HG03469 (cell line): Measurements from ENCODE around the gene CNOT1.
"Not testable (repeated sequence)": the region's sequence is repeated elsewhere in the genome, so short reads cannot be mapped to it uniquely, and the experiment has no call there.

Experiments
- ATAC-seq: cut with Tn5 transposase; IDR thresholded peaks from one replicate; pipeline ENCODE4 v1.9.1; 2021; ENCODE audit warnings: mild to moderate bottlenecking, moderate library complexity, moderate number of reproducible peaks; ENCODE audit not compliant: unreplicated experiment

The CNOT1 gene

GRCh38 chr16:58503863-58504688, 125.5 kb downstream of the CNOT1 start:
- no peak for ATAC-seq

GRCh38 chr16:58503166-58503862, 126.3 kb downstream of the CNOT1 start:
- ATAC-seq = no peak

- no peak for ATAC-seq
Measured at GRCh38 chr16:58502217-58502921, 127.3 kb downstream of the CNOT1 start.

GRCh38 chr16:58501242-58502131, 128.1 kb downstream of the CNOT1 start:
- no peak for ATAC-seq

GRCh38 chr16:58500430-58501241, 129.0 kb downstream of the CNOT1 start:
- no peak for ATAC-seq

GRCh38 chr16:58499615-58500351, 129.8 kb downstream of the CNOT1 start, which contains the start of gene NDRG4:
Gene NDRG4 (plus strand): TSS chr16:58500143. CDS start chr16:58500249, 106 bp downstream.
- peak; percentile 48 for ATAC-seq

GRCh38 chr16:58499092-58499511, 130.5 kb downstream of the CNOT1 start:
- ATAC-seq = no peak

GRCh38 chr16:58498341-58499091, 131.1 kb downstream of the CNOT1 start:
- no peak for ATAC-seq

GRCh38 chr16:58497935-58498334, 131.7 kb downstream of the CNOT1 start:
- no peak for ATAC-seq

- no peak for ATAC-seq
Measured at GRCh38 chr16:58497468-58497867, 132.2 kb downstream of the CNOT1 start.

- ATAC-seq = no peak
Measured at GRCh38 chr16:58495521-58496331, 133.9 kb downstream of the CNOT1 start.

- ATAC-seq = peak; percentile 37
Measured at GRCh38 chr16:58494981-58495520, 134.6 kb downstream of the CNOT1 start.

- ATAC-seq = no peak
Measured at GRCh38 chr16:58493756-58494431, 135.7 kb downstream of the CNOT1 start.

- ATAC-seq = no peak
Measured at GRCh38 chr16:58492735-58493134, 136.9 kb downstream of the CNOT1 start.

GRCh38 chr16:58492066-58492465, 137.6 kb downstream of the CNOT1 start:
- ATAC-seq = no peak

GRCh38 chr16:58490539-58490938, 139.1 kb downstream of the CNOT1 start:
- ATAC-seq = not testable (repeated sequence)
